Esophagus (tissue), 2 donors: ENCODE data around the gene NTRK3. TPM values are rescaled to one million over a fixed set of nuclear protein-coding genes. Genes with fewer than 3 reads are reported as not detected.

Experiments used
- H3K27ac ChIP-seq, 2 donors: one replicate each; pipeline ENCODE4 v1.5.1; 2013; ENCODE audit warnings: low read depth in 2 of 2, mild to moderate bottlenecking in 2 of 2, inconsistent platforms in 1 of 2, low read length in 1 of 2, moderate library complexity in 1 of 2
- H3K27me3 ChIP-seq, 2 donors: one replicate each; pipeline ENCODE4 v1.6.1; 2013; ENCODE audit warnings: low read length in 2 of 2, control low read depth in 1 of 2, mild to moderate bottlenecking in 1 of 2; ENCODE audit not compliant: insufficient read depth in 2 of 2, control insufficient read depth in 1 of 2
- H3K36me3 ChIP-seq, 2 donors: one replicate each; pipeline ENCODE4 v1.6.1; 2013; ENCODE audit warnings: low read length in 1 of 2; ENCODE audit not compliant: control insufficient read depth in 2 of 2, insufficient read depth in 2 of 2
- H3K4me1 ChIP-seq, 2 donors: one replicate each; pipeline ENCODE4 v1.6.1; 2013; ENCODE audit warnings: low read length in 1 of 2; ENCODE audit not compliant: control insufficient read depth in 2 of 2, insufficient read depth in 2 of 2
- H3K4me3 ChIP-seq, 2 donors: one replicate each; pipeline ENCODE4 v1.5.1; 2013; ENCODE audit warnings: low read length in 2 of 2, mild to moderate bottlenecking in 2 of 2, low read depth in 1 of 2, moderate library complexity in 1 of 2
- H3K9me3 ChIP-seq, 2 donors: one replicate each; pipeline ENCODE4 v1.6.1; 2013; ENCODE audit warnings: mild to moderate bottlenecking in 2 of 2, low read depth in 1 of 2, low read length in 1 of 2, moderate library complexity in 1 of 2; ENCODE audit not compliant: control insufficient read depth in 2 of 2, insufficient read depth in 1 of 2
- WGBS, 2 donors: extraction: QIAGEN DNeasy Blood & Tissue Kit; methylation state at CpG; one replicate each; pipeline ENCODE4 v1.1.7; 2013; 5-methylcytosine and 5-hydroxymethylcytosine counted together
- polyA plus RNA-seq, 2 donors: library from polyadenylated mRNA; stranded (reverse); fragments of 200-250 nt; gene quantifications; one replicate each; pipeline ENCODE4 v1.2.3, GENCODE V29; 2013
- donor health status: healthy with polysubstance abuse.
- donor health status: Bipolar disorder and iron deficiency.

Gene NTRK3
- polyA plus RNA-seq, 2 donors: 0.61 to 0.77 TPM

- H3K4me1 ChIP-seq: no peaks in the 10 kb centered on the region
- no peak overlapping the region for H3K27ac ChIP-seq
- WGBS, 2 donors: 80 to 81% methylated on average over 6 of the region's 6 CpGs
- no peak overlapping the region for H3K4me3 ChIP-seq
- H3K27me3 ChIP-seq: no peaks in the 10 kb centered on the region
- H3K36me3 ChIP-seq: no peaks in the 10 kb centered on the region
- H3K9me3 ChIP-seq: no peaks in the 10 kb centered on the region
Measured at GRCh38 chr15:88071141-88071540, 185.4 kb downstream of the NTRK3 start.

GRCh38 chr15:88069561-88069960, 187.0 kb downstream of the NTRK3 start:
- Histone ChIP-seq H3K36me3 (no peaks in the 10 kb centered on the region), H3K27ac (no peak overlapping the region)
- WGBS, 2 donors: 49 to 59% methylated on average over 6 of the region's 6 CpGs

GRCh38 chr15:88067331-88067685, 189.2 kb downstream of the NTRK3 start:
- peaks cover 0 to 2% of the 10 kb centered on the region in 2 donors for H3K9me3 ChIP-seq
- H3K4me3 ChIP-seq: no peak overlapping the region
- no peak overlapping the region for H3K27ac ChIP-seq
- no peaks in the 10 kb centered on the region for H3K4me1 ChIP-seq
- H3K36me3 ChIP-seq: no peaks in the 10 kb centered on the region
- no peaks in the 10 kb centered on the region for H3K27me3 ChIP-seq
- 45 to 61% methylated on average over 3 of the region's 3 CpGs for WGBS, 2 donors

More at GRCh38 chr15:88069561-88069960, 187.0 kb downstream of the NTRK3 start:
- H3K9me3 ChIP-seq: no peaks in the 10 kb centered on the region
- H3K4me1 ChIP-seq: no peaks in the 10 kb centered on the region
- H3K4me3 ChIP-seq: no peak overlapping the region
- no peaks in the 10 kb centered on the region for H3K27me3 ChIP-seq

GRCh38 chr15:88066636-88067330, 189.8 kb downstream of the NTRK3 start:
- WGBS, 2 donors: 55 to 64% methylated on average over 4 of the region's 4 CpGs
- Histone ChIP-seq H3K27ac (no peak overlapping the region), H3K4me3 (no peak overlapping the region), H3K36me3 (no peaks in the 10 kb centered on the region), H3K9me3 (peaks cover 0 to 2% of the 10 kb centered on the region in 2 donors), H3K27me3 (no peaks in the 10 kb centered on the region), H3K4me1 (no peaks in the 10 kb centered on the region)

GRCh38 chr15:88061452-88061851, 195.1 kb downstream of the NTRK3 start:
- WGBS, 2 donors: 75% methylated on average over 10 of the region's 10 CpGs
- Histone ChIP-seq H3K4me1 (no peaks in the 10 kb centered on the region), H3K4me3 (no peak overlapping the region), H3K36me3 (no peaks in the 10 kb centered on the region), H3K27me3 (no peaks in the 10 kb centered on the region), H3K9me3 (peaks cover 0 to 2% of the 10 kb centered on the region in 2 donors), H3K27ac (no peak overlapping the region)

- WGBS, 2 donors: 78 to 82% methylated on average over 4 of the region's 4 CpGs
- Histone ChIP-seq H3K36me3 (no peaks in the 10 kb centered on the region), H3K27me3 (no peaks in the 10 kb centered on the region), H3K27ac (no peak overlapping the region), H3K4me1 (no peaks in the 10 kb centered on the region), H3K4me3 (no peak overlapping the region), H3K9me3 (peaks cover 0 to 2% of the 10 kb centered on the region in 2 donors)
Measured at GRCh38 chr15:88060383-88060782, 196.2 kb downstream of the NTRK3 start.

GRCh38 chr15:88057836-88058235, 198.7 kb downstream of the NTRK3 start:
- Histone ChIP-seq H3K9me3 (no peaks in the 10 kb centered on the region), H3K27me3 (no peaks in the 10 kb centered on the region), H3K27ac (no peak overlapping the region), H3K4me1 (no peaks in the 10 kb centered on the region), H3K4me3 (no peak overlapping the region), H3K36me3 (no peaks in the 10 kb centered on the region)
- WGBS, 2 donors: 79 to 82% methylated on average over 9 of the region's 9 CpGs

GRCh38 chr15:88049506-88049905, 207.0 kb downstream of the NTRK3 start:
- H3K9me3 ChIP-seq: no peaks in the 10 kb centered on the region
- no peak overlapping the region for H3K4me3 ChIP-seq
- no peaks in the 10 kb centered on the region for H3K36me3 ChIP-seq
- H3K27ac ChIP-seq: no peak overlapping the region
- H3K27me3 ChIP-seq: no peaks in the 10 kb centered on the region
- no peaks in the 10 kb centered on the region for H3K4me1 ChIP-seq
- WGBS, 2 donors: 71 to 72% methylated on average over 1 of the region's 1 CpG

GRCh38 chr15:88048755-88049154, 207.8 kb downstream of the NTRK3 start:
- H3K27me3 ChIP-seq: no peaks in the 10 kb centered on the region
- no peak overlapping the region for H3K27ac ChIP-seq
- H3K9me3 ChIP-seq: no peaks in the 10 kb centered on the region
- H3K36me3 ChIP-seq: no peaks in the 10 kb centered on the region
- H3K4me1 ChIP-seq: no peaks in the 10 kb centered on the region
- H3K4me3 ChIP-seq: no peak overlapping the region
- WGBS, 2 donors: 66 to 69% methylated on average over 3 of the region's 3 CpGs

GRCh38 chr15:88048237-88048636, 208.3 kb downstream of the NTRK3 start:
- no peak overlapping the region for H3K27ac ChIP-seq
- H3K36me3 ChIP-seq: no peaks in the 10 kb centered on the region
- H3K4me1 ChIP-seq: no peaks in the 10 kb centered on the region
- 57 to 59% methylated on average over 2 of the region's 2 CpGs for WGBS, 2 donors
- H3K9me3 ChIP-seq: no peaks in the 10 kb centered on the region
- no peaks in the 10 kb centered on the region for H3K27me3 ChIP-seq
- no peak overlapping the region for H3K4me3 ChIP-seq
